IPS-18a (cell line): ENCODE results near the gene PLEKHS1.

Experiments
- H3K27ac ChIP-seq: one replicate; pipeline ENCODE4 v1.5.1; 2013; ENCODE audit warnings: low read length
- H3K27me3 ChIP-seq: one replicate; pipeline ENCODE4 v1.6.1; 2013; ENCODE audit warnings: mild to moderate bottlenecking, low read length; ENCODE audit not compliant: control insufficient read depth, insufficient read depth
- H3K36me3 ChIP-seq: one replicate; pipeline ENCODE4 v1.6.1; 2013; ENCODE audit warnings: low read depth, low read length; ENCODE audit not compliant: control insufficient read depth
- H3K4me1 ChIP-seq: one replicate; pipeline ENCODE4 v1.6.1; 2013; ENCODE audit warnings: low read depth, low read length; ENCODE audit not compliant: control insufficient read depth
- H3K4me3 ChIP-seq: one replicate; pipeline ENCODE4 v1.5.1; 2013; ENCODE audit warnings: low read length
- H3K9ac ChIP-seq: one replicate; pipeline ENCODE4 v1.6.1; 2013; ENCODE audit warnings: mild to moderate bottlenecking, low read length, moderate library complexity
- H3K9me3 ChIP-seq: one replicate; pipeline ENCODE4 v1.6.1; 2013; ENCODE audit warnings: low read depth, low read length; ENCODE audit not compliant: control insufficient read depth

The PLEKHS1 gene

DNA sequence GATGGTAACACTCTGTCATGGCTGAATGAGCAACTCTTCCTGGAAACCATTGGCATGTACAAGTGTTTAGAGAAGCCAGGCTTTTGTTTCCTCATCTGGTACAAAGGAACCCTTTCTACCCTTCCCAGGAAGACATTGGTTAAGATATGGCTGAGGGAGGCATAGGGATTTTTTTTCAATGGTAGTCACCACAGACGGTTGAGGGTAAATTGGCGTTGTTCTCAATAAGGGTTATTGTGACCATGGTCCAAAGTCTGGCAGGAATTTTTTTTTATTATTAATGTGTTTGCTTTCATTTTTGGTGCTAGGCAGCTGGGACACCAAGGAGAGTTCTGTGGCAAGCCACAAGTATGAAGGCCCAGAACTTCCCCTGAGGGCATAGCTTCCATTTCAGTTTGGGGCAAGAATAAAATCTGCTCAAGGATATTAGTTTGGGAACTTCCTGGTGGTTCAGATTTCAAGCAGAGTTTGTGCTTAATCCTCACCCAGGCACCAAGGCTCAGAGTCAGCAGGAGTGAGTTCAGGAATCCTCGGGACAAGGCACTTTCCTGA lies at the start of gene PLEKHS1:
TSS of gene PLEKHS1 (plus strand) at position 502 of the 552 bp plus-strand sequence. CDS start 3,596 bp downstream, outside the sequence.
- no peak within 1 kb of the TSS for H3K27ac ChIP-seq

DNA sequence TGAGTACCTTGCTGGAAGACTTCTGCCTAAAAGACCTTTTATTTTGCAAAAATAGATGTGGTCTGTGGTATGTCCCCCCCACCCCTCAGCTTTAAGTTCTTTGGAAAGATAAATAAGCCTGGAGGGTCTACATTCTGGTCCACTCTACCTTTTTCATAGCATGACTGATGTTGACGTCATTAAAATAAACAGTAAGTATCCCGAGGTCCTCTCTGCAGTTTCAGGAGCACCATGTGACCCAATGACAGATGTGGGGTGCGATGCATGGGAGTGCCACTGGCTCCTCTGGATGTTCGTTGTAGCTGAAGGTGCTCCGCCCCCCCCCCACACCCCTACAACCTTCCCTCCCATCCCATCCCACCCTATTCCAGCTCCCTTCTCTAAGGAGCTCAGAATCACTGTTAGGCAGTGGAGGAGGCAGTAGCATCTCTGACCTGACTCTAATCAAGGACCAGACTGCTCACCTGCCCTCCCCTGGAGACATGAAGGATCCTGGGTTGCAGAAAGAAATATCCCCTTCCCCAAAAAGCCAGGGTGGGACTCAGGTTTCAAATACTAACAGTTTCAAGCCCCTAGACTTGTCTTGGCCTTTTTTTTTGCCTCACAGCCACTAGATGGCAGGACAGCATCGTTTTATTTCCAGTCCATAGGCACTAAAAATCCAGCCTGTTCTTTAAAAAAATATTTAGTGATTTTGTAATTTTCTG lies 46.7 kb upstream of the PLEKHS1 start:
- Histone ChIP-seq H3K27me3 (no peaks in the 10 kb centered on the region), H3K9me3 (no peaks in the 10 kb centered on the region), H3K36me3 (no peaks in the 10 kb centered on the region), H3K4me3 (no peak overlapping the region), H3K9ac (no peak overlapping the region), H3K4me1 (peaks cover 16% of the 10 kb centered on the region), H3K27ac (no peak overlapping the region)

More for the DNA sequence above, at the start of gene PLEKHS1:
- no peaks in the 10 kb centered on the region for H3K4me1 ChIP-seq
- no peak within 1 kb of the TSS for H3K4me3 ChIP-seq
- no peaks in the 10 kb centered on the region for H3K27me3 ChIP-seq
- H3K9ac ChIP-seq = no peak within 1 kb of the TSS
- no peaks in the 10 kb centered on the region for H3K36me3 ChIP-seq
- H3K9me3 ChIP-seq = no peaks in the 10 kb centered on the region

DNA sequence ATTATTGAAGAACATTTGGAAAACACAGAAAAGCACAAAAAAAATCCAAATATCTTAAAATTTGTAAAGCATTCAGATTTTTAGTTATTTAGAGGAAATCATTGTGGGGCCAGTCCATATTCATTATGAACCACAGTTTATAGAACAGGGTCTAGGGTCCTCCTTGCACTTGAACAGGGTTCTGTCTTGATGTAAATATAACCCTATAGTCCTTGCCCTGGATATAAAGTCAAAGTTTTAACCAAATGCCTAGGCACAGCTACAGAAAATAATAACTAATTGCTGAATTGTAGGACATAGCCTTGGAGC lies 46.2 kb upstream of the PLEKHS1 start:
- Histone ChIP-seq H3K4me3 (no peak overlapping the region), H3K27ac (no peak overlapping the region), H3K27me3 (no peaks in the 10 kb centered on the region), H3K9me3 (no peaks in the 10 kb centered on the region), H3K4me1 (peaks cover 20% of the 10 kb centered on the region), H3K36me3 (no peaks in the 10 kb centered on the region), H3K9ac (no peak overlapping the region)

DNA sequence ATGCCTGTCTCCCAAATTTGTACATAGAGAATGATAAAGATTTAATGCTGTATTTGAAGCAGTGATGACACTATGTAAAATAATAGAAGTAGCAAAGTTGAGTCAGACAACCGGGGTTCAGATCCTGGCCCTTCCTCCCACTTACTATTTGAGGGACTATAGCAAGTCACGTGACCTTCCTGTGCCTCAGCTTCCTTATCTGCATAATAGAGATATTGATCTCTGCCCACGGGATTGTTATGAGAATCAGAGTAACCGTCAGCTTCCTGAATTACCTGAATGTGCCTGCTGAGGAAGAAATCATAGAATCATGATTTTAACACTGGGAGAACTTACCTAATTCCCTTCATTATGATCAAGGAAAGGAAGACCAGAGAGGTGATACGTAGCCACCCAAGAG lies 44.9 kb upstream of the PLEKHS1 start:
- H3K4me1 ChIP-seq = peaks cover 30% of the 10 kb centered on the region
- H3K4me3 ChIP-seq = no peak overlapping the region
- H3K27me3 ChIP-seq = no peaks in the 10 kb centered on the region
- no peaks in the 10 kb centered on the region for H3K9me3 ChIP-seq
- H3K27ac ChIP-seq = no peak overlapping the region
- H3K36me3 ChIP-seq = no peaks in the 10 kb centered on the region
- H3K9ac ChIP-seq = no peak overlapping the region

DNA sequence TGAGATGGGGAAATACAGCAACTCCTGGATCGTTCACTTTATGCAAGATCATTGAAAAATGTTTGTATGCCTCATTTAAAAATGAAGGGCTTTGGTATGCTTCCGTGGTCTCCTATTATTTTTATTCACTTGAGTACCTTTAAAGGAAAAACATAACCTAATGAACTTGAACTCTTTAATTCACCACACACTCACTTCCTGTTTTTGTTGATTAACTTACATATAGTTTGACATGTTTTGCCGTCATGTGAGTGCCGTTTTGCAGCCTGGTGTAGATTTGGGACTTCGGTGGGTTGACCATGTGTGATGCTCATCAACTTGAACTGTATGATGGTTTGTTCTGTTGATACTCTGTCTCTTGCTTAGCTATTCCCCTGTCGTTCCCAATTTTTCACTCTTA lies 42.8 kb upstream of the PLEKHS1 start:
- Histone ChIP-seq H3K36me3 (no peaks in the 10 kb centered on the region), H3K27me3 (no peaks in the 10 kb centered on the region), H3K9ac (no peak overlapping the region), H3K9me3 (no peaks in the 10 kb centered on the region), H3K4me3 (no peak overlapping the region), H3K27ac (no peak overlapping the region), H3K4me1 (peaks cover 37% of the 10 kb centered on the region)

DNA sequence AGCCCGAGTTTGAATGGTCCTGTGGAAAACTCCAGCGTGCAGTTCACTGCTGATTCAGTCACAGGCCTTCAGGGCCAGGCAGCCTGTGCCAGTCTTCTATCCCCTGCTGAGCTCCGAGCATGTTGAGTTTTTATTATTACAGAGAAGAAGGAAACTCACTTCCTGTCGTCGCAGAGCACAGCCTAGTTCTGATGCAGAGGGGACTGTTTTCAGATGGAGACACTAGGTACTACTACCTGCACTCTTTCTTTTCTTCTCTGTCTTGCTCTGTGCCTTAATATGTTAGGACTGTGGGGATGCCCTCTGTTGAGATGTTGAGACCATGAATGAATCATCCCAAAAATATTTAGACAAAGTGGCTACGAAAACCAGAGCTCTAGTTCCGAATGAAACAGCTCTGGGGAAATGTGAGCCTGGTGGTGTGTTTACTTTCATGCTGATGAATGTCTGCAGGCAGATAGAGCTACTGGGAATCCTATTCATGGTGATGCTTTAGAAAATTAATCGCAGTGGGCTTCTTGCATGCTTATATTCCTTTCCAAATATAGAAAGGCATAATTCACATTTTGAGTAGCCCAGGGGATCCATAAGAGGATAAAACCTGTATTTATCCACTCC lies 42.2 kb upstream of the PLEKHS1 start:
- Histone ChIP-seq H3K27ac (no peak overlapping the region), H3K4me1 (peaks cover 37% of the 10 kb centered on the region), H3K9ac (no peak overlapping the region), H3K27me3 (no peaks in the 10 kb centered on the region), H3K9me3 (no peaks in the 10 kb centered on the region), H3K4me3 (no peak overlapping the region), H3K36me3 (no peaks in the 10 kb centered on the region)

DNA sequence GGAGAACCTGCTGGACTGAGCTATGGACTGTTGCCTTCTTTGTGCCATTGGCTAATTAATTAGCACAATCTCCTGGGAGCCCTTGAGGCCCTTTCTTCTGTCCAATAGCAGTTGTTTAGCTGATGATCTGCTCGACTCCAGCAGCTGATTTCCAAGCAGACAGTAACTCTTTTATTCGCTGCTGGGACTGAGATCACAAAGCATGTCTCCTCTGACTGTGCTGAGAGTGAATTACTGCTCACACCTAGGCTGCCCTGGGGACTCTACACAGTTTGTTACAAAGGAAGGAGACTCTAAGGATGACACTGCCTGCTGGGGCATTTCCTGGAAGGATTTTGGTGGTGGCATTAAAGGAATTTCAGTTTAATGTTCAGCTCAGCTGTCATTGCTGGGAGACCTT lies 40.3 kb upstream of the PLEKHS1 start:
- Histone ChIP-seq H3K4me3 (no peak overlapping the region), H3K9me3 (no peaks in the 10 kb centered on the region), H3K4me1 (peaks cover 32% of the 10 kb centered on the region), H3K27ac (no peak overlapping the region), H3K36me3 (no peaks in the 10 kb centered on the region), H3K9ac (no peak overlapping the region), H3K27me3 (no peaks in the 10 kb centered on the region)

DNA sequence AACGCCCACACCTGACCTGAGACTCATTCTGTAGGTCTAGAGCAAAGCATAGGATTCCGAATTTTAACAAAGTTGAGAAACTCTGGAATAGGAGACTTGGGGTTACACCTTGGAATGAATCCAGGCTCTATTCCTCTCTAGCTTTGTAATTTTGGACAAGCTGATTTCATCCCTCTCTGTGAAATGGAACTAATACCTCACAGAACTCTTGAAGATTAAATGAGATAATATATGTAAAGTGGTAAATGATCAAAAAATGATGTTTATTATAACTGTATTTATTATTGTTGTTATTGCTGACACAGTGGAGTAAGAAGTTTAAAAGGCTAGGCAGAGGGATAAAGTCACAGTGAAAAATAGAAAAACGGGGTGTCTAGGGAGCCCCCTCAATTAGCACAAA lies 39.5 kb upstream of the PLEKHS1 start:
- Histone ChIP-seq H3K27ac (no peak overlapping the region), H3K27me3 (no peaks in the 10 kb centered on the region), H3K9ac (no peak overlapping the region), H3K9me3 (no peaks in the 10 kb centered on the region), H3K4me1 (peaks cover 32% of the 10 kb centered on the region), H3K4me3 (no peak overlapping the region), H3K36me3 (no peaks in the 10 kb centered on the region)

DNA sequence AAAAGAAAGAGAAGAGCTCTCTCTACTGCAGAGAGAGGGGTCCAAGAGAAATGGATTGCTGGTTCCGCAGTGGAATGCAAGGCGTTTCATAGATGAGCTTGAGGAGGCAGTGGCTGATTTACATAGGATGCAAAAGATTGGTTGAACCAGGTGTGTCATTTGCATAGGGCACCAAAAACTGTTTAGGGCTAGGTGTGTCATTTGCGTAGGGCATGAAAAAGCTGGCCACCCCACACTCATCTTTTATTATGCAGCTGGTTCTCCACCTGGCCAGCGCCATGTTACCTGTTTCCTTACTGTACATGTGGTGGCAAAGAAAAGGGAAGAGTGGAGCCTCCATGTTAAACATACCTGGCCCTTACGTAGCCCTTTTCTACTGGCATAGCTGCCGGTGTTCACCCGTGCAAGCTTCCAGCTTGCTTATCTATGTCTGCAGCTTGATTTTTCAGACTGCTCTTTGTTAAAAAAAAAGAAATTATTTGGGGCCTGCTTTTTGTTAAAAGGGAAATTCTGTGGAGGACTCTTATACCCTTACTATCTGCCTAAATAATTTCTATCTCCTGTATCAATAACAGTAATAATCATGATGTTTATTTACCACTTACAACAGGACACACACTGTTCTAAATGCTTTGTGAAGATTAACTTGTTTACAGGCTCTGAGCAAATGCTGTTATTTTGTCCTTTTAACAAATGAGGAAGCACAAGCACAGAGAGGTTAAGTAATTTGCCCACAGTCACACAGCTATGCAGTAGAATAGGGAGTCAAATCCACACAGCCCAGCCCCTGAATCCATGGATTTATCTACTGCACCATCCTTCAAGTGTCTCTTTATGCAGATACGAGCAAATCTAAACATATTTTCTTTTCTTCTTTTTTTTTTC lies 38.5 kb upstream of the PLEKHS1 start:
- Histone ChIP-seq H3K27ac (no peak overlapping the region), H3K36me3 (no peaks in the 10 kb centered on the region), H3K9me3 (no peaks in the 10 kb centered on the region), H3K27me3 (no peaks in the 10 kb centered on the region), H3K9ac (no peak overlapping the region), H3K4me3 (no peak overlapping the region), H3K4me1 (peaks cover 32% of the 10 kb centered on the region)

DNA sequence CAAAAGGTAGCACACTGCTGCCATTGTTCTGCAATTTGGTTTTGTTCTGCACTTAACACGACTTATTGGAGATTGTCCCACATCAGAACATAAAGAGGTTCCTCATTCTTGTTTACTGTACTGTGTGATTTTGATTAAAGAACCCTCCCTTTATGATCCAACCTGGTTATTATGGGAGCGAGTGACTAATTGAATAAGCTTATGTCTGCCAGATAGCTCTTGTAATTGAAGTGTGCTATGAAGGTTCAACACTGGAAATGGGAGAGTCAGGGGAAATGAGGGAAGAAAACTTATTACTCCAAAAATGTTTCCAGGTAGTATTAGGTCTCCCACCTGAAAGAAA lies 37.9 kb upstream of the PLEKHS1 start:
- H3K27ac ChIP-seq = no peak overlapping the region

DNA sequence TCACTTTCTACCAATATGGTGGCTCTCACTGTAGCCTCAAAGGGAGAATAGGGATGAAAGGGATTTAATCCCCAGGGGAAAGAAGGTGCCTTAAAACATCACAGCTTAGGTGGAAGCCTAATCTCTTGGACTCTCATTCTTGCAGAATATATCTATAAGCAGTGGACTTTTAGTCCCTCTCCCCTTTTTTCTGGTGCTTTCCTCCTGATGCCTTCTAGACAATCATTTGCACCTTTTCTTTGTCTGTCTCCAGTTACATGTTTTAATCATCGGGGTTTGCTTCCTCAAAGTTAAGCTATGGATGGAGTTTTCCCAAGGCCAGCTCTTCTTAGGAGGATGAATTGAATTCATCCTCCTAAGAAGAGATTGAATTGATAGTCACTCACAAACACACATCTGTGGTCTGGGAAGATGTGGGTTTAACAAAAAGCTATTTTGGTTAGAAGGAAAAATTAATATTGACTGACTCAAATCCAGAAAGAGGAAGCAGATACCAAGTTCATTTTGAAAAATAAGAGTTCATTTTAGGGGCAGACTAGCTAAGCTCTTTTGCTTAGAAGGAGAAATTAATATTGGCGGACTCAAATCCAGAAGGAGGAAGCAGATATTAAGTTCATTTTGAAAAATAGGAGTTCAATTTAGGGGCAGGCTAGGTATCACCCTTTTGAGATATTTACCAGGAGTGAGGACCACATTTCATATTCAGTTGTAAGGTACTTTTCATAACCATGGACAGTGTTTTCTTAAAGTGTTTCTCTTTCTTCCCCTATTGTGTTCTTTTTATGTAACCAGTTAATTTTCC lies 35.2 kb upstream of the PLEKHS1 start:
- Histone ChIP-seq H3K36me3 (no peaks in the 10 kb centered on the region), H3K9me3 (no peaks in the 10 kb centered on the region), H3K9ac (no peak overlapping the region), H3K27me3 (no peaks in the 10 kb centered on the region), H3K27ac (no peak overlapping the region), H3K4me3 (no peak overlapping the region), H3K4me1 (peaks cover 9% of the 10 kb centered on the region)

More for the DNA sequence above, 37.9 kb upstream of the PLEKHS1 start:
- Histone ChIP-seq H3K4me3 (no peak overlapping the region), H3K9ac (no peak overlapping the region), H3K27me3 (no peaks in the 10 kb centered on the region), H3K9me3 (no peaks in the 10 kb centered on the region), H3K36me3 (no peaks in the 10 kb centered on the region), H3K4me1 (peaks cover 32% of the 10 kb centered on the region)
